ENCODE results near the gene CEP128.

DNA sequence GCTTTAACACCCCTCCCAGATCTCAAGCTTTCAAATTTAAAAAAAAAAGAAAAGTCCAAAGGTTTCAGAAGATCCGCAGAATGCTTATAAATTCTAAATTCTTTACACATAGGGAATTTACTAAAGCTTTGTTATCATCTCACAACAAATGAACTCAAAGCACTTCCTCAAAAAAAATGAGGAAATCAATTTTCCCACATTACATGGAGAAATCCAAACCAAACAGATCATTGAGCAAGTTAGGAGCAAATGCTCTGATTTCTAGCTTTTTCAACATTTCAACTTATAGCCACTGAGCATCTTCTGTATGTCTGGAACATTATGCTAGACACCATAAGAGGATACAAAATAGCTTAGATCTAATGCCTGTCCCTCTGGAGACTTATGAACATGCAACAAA lies 161.0 kb downstream of the CEP128 start:
- TF ChIP-seq SUZ12 (IDR thresholded peaks at IDR 0.05; ENCODE audit: extremely low read depth, insufficient read depth, insufficient read length) (no peak), YY1 (IDR thresholded peaks at IDR 0.05; ENCODE audit: insufficient read depth, insufficient read length) (no peak), ZNF274 (IDR thresholded peaks at IDR 0.05; ENCODE audit: low read depth, low read length) (no peak)
